ENCODE measurements around the gene MAEA. TPM values are rescaled to one million over a fixed set of nuclear protein-coding genes. Genes with fewer than 3 reads are reported as not detected.

The MAEA gene
- total and polyA plus RNA-seq, 4 donors, result 20.9 to 33.9 (median 29.8) TPM

- peaks cover 0 to 2% (median 0%) of the 10 kb centered on the region in 4 donors for H3K4me1 ChIP-seq (ENCODE audit: control insufficient read depth in 4 of 4, insufficient read depth in 4 of 4, low read length in 3 of 4)
- peaks cover 4 to 29% (median 9%) of the 10 kb centered on the region in 4 donors for H3K36me3 ChIP-seq (ENCODE audit: control insufficient read depth in 4 of 4, insufficient read depth in 3 of 4, low read depth in 1 of 4, low read length in 3 of 4)
- 94% methylated on average over 36 of the region's 36 CpGs for WGBS
- no peak overlapping the region for H3K27ac ChIP-seq (ENCODE audit: low read depth in 1 of 2, low read length in 2 of 2)
- H3K9me3 ChIP-seq (ENCODE audit: control insufficient read depth in 4 of 4, low read length in 3 of 4), result no peaks in the 10 kb centered on the region
- no peak overlapping the region for H3K4me3 ChIP-seq (ENCODE audit: low read depth in 1 of 3, low read length in 3 of 3)
- H3K27me3 ChIP-seq (ENCODE audit: control insufficient read depth in 4 of 4, insufficient read depth in 4 of 4, low read length in 3 of 4), result no peaks in the 10 kb centered on the region
- no peak overlapping the region for H3K9ac ChIP-seq (ENCODE audit: low read depth in 1 of 2, low read length in 2 of 2)
- no peak for DNase-seq (ENCODE audit: low spot score)
- TF ChIP-seq EGR1 (IDR thresholded peaks at IDR 0.05; ENCODE audit: low read depth in 2 of 2), result no peak
Measured at GRCh38 chr4:1354136-1354982, 64.7 kb downstream of the MAEA start.

GRCh38 chr4:1354983-1355275, 65.2 kb downstream of the MAEA start:
- DNase-seq (ENCODE audit: low spot score), result no peak
- Histone ChIP-seq H3K4me1 (ENCODE audit: control insufficient read depth in 4 of 4, insufficient read depth in 4 of 4, low read length in 3 of 4) (no peaks in the 10 kb centered on the region), H3K36me3 (ENCODE audit: control insufficient read depth in 4 of 4, insufficient read depth in 3 of 4, low read depth in 1 of 4, low read length in 3 of 4) (peaks cover 4 to 29% (median 9%) of the 10 kb centered on the region in 4 donors), H3K27me3 (ENCODE audit: control insufficient read depth in 4 of 4, insufficient read depth in 4 of 4, low read length in 3 of 4) (no peaks in the 10 kb centered on the region), H3K9ac (ENCODE audit: low read depth in 1 of 2, low read length in 2 of 2) (no peak overlapping the region), H3K4me3 (ENCODE audit: low read depth in 1 of 3, low read length in 3 of 3) (no peak overlapping the region), H3K27ac (ENCODE audit: low read depth in 1 of 2, low read length in 2 of 2) (no peak overlapping the region), H3K9me3 (ENCODE audit: control insufficient read depth in 4 of 4, low read length in 3 of 4) (no peaks in the 10 kb centered on the region)
- no peak for TF ChIP-seq EGR1 (IDR thresholded peaks at IDR 0.05; ENCODE audit: low read depth in 2 of 2)
- TF ChIP-seq RAD21 (IDR thresholded peaks at IDR 0.05), result no peak
- no peak for TF ChIP-seq TAF1 (conservative IDR thresholded peaks at IDR 0.05)
- no peak for TF ChIP-seq GABPA (IDR thresholded peaks at IDR 0.05 in 1 of 2, conservative IDR thresholded peaks at IDR 0.05 in 1 of 2)
- no peak for TF ChIP-seq YY1 (IDR thresholded peaks at IDR 0.05)
- TF ChIP-seq, protein P1, sequence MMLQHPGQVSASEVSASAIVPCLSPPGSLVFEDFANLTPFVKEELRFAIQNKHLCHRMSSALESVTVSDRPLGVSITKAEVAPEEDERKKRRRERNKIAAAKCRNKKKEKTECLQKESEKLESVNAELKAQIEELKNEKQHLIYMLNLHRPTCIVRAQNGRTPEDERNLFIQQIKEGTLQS (IDR thresholded peaks at IDR 0.05), result no peak
- TF ChIP-seq NR2F2 (IDR thresholded peaks at IDR 0.05), result no peak
- no peak for TF ChIP-seq HNF4G (IDR thresholded peaks at IDR 0.05)
- no peak for TF ChIP-seq ZBTB33 (IDR thresholded peaks at IDR 0.05)
- TF ChIP-seq, protein P2, sequence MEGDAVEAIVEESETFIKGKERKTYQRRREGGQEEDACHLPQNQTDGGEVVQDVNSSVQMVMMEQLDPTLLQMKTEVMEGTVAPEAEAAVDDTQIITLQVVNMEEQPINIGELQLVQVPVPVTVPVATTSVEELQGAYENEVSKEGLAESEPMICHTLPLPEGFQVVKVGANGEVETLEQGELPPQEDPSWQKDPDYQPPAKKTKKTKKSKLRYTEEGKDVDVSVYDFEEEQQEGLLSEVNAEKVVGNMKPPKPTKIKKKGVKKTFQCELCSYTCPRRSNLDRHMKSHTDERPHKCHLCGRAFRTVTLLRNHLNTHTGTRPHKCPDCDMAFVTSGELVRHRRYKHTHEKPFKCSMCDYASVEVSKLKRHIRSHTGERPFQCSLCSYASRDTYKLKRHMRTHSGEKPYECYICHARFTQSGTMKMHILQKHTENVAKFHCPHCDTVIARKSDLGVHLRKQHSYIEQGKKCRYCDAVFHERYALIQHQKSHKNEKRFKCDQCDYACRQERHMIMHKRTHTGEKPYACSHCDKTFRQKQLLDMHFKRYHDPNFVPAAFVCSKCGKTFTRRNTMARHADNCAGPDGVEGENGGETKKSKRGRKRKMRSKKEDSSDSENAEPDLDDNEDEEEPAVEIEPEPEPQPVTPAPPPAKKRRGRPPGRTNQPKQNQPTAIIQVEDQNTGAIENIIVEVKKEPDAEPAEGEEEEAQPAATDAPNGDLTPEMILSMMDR (IDR thresholded peaks at IDR 0.05; ENCODE audit: low read depth, low read length, missing input control), result no peak
- 96% methylated on average over 18 of the region's 18 CpGs for WGBS

- DNase-seq (ENCODE audit: low spot score), result no peak
Measured at GRCh38 chr4:1355378-1355777, 65.7 kb downstream of the MAEA start.

More at GRCh38 chr4:1355378-1355777, 65.7 kb downstream of the MAEA start:
- Histone ChIP-seq H3K4me1 (ENCODE audit: control insufficient read depth in 4 of 4, insufficient read depth in 4 of 4, low read length in 3 of 4) (no peaks in the 10 kb centered on the region), H3K4me3 (ENCODE audit: low read depth in 1 of 3, low read length in 3 of 3) (no peak overlapping the region), H3K9ac (ENCODE audit: low read depth in 1 of 2, low read length in 2 of 2) (no peak overlapping the region), H3K27me3 (ENCODE audit: control insufficient read depth in 4 of 4, insufficient read depth in 4 of 4, low read length in 3 of 4) (no peaks in the 10 kb centered on the region), H3K36me3 (ENCODE audit: control insufficient read depth in 4 of 4, insufficient read depth in 3 of 4, low read depth in 1 of 4, low read length in 3 of 4) (peaks cover 4 to 29% (median 9%) of the 10 kb centered on the region in 4 donors), H3K9me3 (ENCODE audit: control insufficient read depth in 4 of 4, low read length in 3 of 4) (no peaks in the 10 kb centered on the region), H3K27ac (ENCODE audit: low read depth in 1 of 2, low read length in 2 of 2) (no peak overlapping the region)
- WGBS, result 96% methylated on average over 14 of the region's 14 CpGs
- TF ChIP-seq EGR1 (IDR thresholded peaks at IDR 0.05; ENCODE audit: low read depth in 2 of 2) (no peak), MAX (IDR thresholded peaks at IDR 0.05) (no peak), JUND (IDR thresholded peaks at IDR 0.05) (no peak)
- TF ChIP-seq, protein P1 (IDR thresholded peaks at IDR 0.05), result no peak

Measured in liver (tissue), 9 donors.